Mesendoderm (in vitro differentiated cells): ENCODE results near the gene SPR.
A peak's percentile ranks its signal among the peaks of the same experiment; 100 is the strongest.

Experiments
- DNase-seq: peaks from one replicate; pipeline ENCODE4 v3.0.0; 2013
- H2AK5ac ChIP-seq: 2 replicates; pipeline ENCODE4 v1.6.1; 2013; ENCODE audit warnings: low read length, inconsistent platforms
- H2BK120ac ChIP-seq: 2 replicates; pipeline ENCODE4 v1.6.1; 2013; ENCODE audit warnings: low read depth, mild to moderate bottlenecking, low read length, moderate library complexity, mixed read lengths
- H2BK15ac ChIP-seq: replicated peaks from 2 replicates; pipeline ENCODE4 v1.6.1; 2013; ENCODE audit warnings: low read depth, mild to moderate bottlenecking, moderate library complexity
- H2BK5ac ChIP-seq: 2 replicates; pipeline ENCODE4 v1.6.1; 2013; ENCODE audit warnings: low read length, inconsistent platforms
- H3K18ac ChIP-seq: 2 replicates; pipeline ENCODE4 v1.6.1; 2013; ENCODE audit warnings: mild to moderate bottlenecking, low read length, mixed read lengths
- H3K23ac ChIP-seq: one replicate; pipeline ENCODE4 v1.6.1; 2013; ENCODE audit warnings: low read length
- H3K27ac ChIP-seq: 2 replicates; pipeline ENCODE4 v1.5.1; 2013; ENCODE audit warnings: low read depth, mild to moderate bottlenecking, inconsistent platforms, low read length, moderate library complexity
- H3K27me3 ChIP-seq: 2 replicates; pipeline ENCODE4 v1.6.1; 2013; ENCODE audit warnings: low read length, control low read depth, mild to moderate bottlenecking, inconsistent platforms; ENCODE audit not compliant: insufficient read depth, poor library complexity
- H3K36me3 ChIP-seq: 2 replicates; pipeline ENCODE4 v1.6.1; 2013; ENCODE audit warnings: low read length, inconsistent platforms; ENCODE audit not compliant: control insufficient read depth, insufficient read depth
- H3K4ac ChIP-seq: one replicate; pipeline ENCODE4 v1.6.1; 2013; ENCODE audit warnings: low read depth, mild to moderate bottlenecking, low read length, moderate library complexity
- H3K4me1 ChIP-seq: 2 replicates; pipeline ENCODE4 v1.6.1; 2013; ENCODE audit warnings: low read depth, low read length, inconsistent platforms; ENCODE audit not compliant: control insufficient read depth
- H3K4me2 ChIP-seq: 2 replicates; pipeline ENCODE4 v1.6.1; 2013; ENCODE audit warnings: low read length
- H3K4me3 ChIP-seq: 2 replicates; pipeline ENCODE4 v1.5.1; 2013; ENCODE audit warnings: mild to moderate bottlenecking, low read length
- H3K56ac ChIP-seq: one replicate; pipeline ENCODE4 v1.6.1; 2013; ENCODE audit warnings: low read length
- H3K79me1 ChIP-seq: 2 replicates; pipeline ENCODE4 v1.6.1; 2013; ENCODE audit warnings: low read length, inconsistent platforms
- H3K79me2 ChIP-seq: 2 replicates; pipeline ENCODE4 v1.6.1; 2013; ENCODE audit warnings: mild to moderate bottlenecking, low read length; ENCODE audit not compliant: control insufficient read depth, insufficient read depth
- H3K9ac ChIP-seq: 2 replicates; pipeline ENCODE4 v1.6.1; 2013; ENCODE audit warnings: low read length, inconsistent platforms
- H4K5ac ChIP-seq: one replicate; pipeline ENCODE4 v1.6.1; 2013; ENCODE audit warnings: low read length
- H4K8ac ChIP-seq: one replicate; pipeline ENCODE4 v1.6.1; 2013; ENCODE audit warnings: low read depth, mild to moderate bottlenecking, control low read depth, low read length, moderate library complexity
- WGBS: extraction: QIAGEN DNeasy Blood & Tissue Kit; methylation state at CpG from one replicate; pipeline ENCODE4 v1.1.7; 2013; ENCODE audit warnings: low lambda C conversion rate, missing lambda C conversion rate; ENCODE audit not compliant: insufficient coverage; ENCODE audit errors: extremely low coverage; 5-methylcytosine and 5-hydroxymethylcytosine counted together

The SPR gene

DNA sequence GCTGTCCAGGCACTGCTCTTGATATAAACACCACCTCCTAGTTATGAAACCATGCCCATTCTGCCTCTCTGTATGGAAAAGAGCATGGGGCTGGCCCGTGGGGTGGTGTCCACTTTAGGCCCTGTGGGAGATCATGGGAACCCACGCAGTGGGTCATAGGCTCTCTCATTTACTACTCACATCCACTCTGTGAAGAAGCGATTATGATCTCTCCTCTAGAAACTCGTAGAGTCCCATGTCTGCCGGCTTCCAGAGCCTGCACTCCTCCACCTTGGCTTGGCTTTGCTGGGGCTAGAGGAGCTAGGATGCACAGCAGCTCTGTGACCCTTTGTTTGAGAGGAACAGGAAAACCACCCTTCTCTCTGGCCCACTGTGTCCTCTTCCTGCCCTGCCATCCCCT is 46.0 kb downstream of the SPR start:
- no peak overlapping the region for H4K5ac ChIP-seq
- no peak overlapping the region for H4K8ac ChIP-seq
- peaks cover 10% of the 10 kb centered on the region for H3K27me3 ChIP-seq
- H3K56ac ChIP-seq: no peak overlapping the region
- no peaks in the 10 kb centered on the region for H3K79me2 ChIP-seq
- H3K18ac ChIP-seq: no peak overlapping the region
- no peak overlapping the region for H3K27ac ChIP-seq
- H3K79me1 ChIP-seq: no peaks in the 10 kb centered on the region
- H3K4me1 ChIP-seq: no peaks in the 10 kb centered on the region
- H3K23ac ChIP-seq: no peak overlapping the region
- H3K4ac ChIP-seq: no peak overlapping the region
- no peak overlapping the region for H3K4me2 ChIP-seq
- no peak overlapping the region for H2AK5ac ChIP-seq
- no peak overlapping the region for H3K4me3 ChIP-seq
- no CpG with 5 or more reads among the region's 5 CpGs for whole genome bisulfite sequencing
- no peak overlapping the region for H2BK120ac ChIP-seq
- H2BK15ac ChIP-seq: no peak overlapping the region
- no peak overlapping the region for H2BK5ac ChIP-seq
- no peaks in the 10 kb centered on the region for H3K36me3 ChIP-seq
- no peak overlapping the region for H3K9ac ChIP-seq
- DNase-seq: no peak

DNA sequence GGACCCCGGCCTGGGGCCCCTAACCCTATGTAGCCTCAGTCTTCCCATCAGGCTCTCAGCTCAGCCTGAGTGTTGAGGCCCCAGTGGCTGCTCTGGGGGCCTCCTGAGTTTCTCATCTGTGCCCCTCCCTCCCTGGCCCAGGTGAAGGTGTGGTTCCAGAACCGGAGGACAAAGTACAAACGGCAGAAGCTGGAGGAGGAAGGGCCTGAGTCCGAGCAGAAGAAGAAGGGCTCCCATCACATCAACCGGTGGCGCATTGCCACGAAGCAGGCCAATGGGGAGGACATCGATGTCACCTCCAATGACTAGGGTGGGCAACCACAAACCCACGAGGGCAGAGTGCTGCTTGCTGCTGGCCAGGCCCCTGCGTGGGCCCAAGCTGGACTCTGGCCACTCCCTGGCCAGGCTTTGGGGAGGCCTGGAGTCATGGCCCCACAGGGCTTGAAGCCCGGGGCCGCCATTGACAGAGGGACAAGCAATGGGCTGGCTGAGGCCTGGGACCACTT is 46.5 kb downstream of the SPR start:
- Histone ChIP-seq H2BK120ac (no peak overlapping the region), H3K79me2 (no peaks in the 10 kb centered on the region), H3K18ac (no peak overlapping the region), H3K27ac (no peak overlapping the region), H2BK5ac (no peak overlapping the region), H3K36me3 (no peaks in the 10 kb centered on the region), H3K4me1 (no peaks in the 10 kb centered on the region), H3K56ac (no peak overlapping the region), H3K27me3 (peaks cover 7% of the 10 kb centered on the region), H3K4me3 (no peak overlapping the region), H3K4ac (no peak overlapping the region), H4K5ac (no peak overlapping the region), H3K4me2 (no peak overlapping the region), H3K23ac (no peak overlapping the region), H2BK15ac (no peak overlapping the region), H3K9ac (no peak overlapping the region), H4K8ac (no peak overlapping the region), H2AK5ac (no peak overlapping the region), H3K79me1 (no peaks in the 10 kb centered on the region)
- no peak for DNase-seq
- no CpG with 5 or more reads among the region's 12 CpGs for WGBS

DNA sequence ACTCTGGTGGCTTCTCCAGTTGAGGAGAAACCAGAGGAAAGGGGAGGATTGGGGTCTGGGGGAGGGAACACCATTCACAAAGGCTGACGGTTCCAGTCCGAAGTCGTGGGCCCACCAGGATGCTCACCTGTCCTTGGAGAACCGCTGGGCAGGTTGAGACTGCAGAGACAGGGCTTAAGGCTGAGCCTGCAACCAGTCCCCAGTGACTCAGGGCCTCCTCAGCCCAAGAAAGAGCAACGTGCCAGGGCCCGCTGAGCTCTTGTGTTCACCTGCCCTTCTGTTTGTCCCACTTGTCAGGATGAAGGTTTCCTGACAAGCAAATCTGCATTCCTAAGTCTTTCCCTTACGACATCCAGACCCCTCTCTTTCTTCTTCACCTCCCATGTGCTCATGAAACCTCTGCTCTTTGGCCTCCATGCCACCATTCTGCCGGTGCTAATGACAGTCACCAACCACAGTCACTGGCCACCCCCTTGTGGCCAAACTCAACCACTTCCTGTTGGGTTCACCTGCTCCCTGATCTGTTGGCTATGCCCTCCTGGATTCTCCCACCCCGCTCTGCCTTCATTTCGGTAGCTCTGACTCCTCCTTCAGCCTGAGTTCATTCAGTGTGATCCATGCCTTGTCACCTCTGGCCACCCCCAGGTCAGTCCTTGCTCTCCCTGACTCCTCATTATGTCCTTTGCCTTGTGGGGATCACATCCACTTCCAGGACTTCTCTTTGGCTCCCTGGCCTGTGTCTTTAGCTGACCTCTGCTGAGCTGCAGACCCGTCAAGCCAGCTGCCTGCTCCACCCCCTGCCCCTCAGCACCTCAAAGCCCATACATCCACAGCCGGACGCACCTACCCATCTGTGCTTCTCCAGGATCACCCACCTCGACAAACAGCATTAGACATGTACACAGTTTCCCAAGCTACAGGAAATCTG is 47.7 kb downstream of the SPR start:
- Histone ChIP-seq H3K18ac (no peak overlapping the region), H3K79me2 (no peaks in the 10 kb centered on the region), H4K5ac (no peak overlapping the region), H3K4me3 (no peak overlapping the region), H3K79me1 (no peaks in the 10 kb centered on the region), H2BK15ac (no peak overlapping the region), H3K27ac (no peak overlapping the region), H2AK5ac (no peak overlapping the region), H2BK120ac (no peak overlapping the region), H3K27me3 (no peaks in the 10 kb centered on the region), H3K23ac (no peak overlapping the region), H3K4me2 (no peak overlapping the region), H3K4ac (no peak overlapping the region), H3K9ac (no peak overlapping the region), H2BK5ac (no peak overlapping the region), H3K36me3 (no peaks in the 10 kb centered on the region), H3K4me1 (no peaks in the 10 kb centered on the region), H4K8ac (no peak overlapping the region), H3K56ac (peak overlapping the region; percentile 7)
- WGBS: no CpG with 5 or more reads among the region's 14 CpGs
- DNase-seq: peak; percentile 81

DNA sequence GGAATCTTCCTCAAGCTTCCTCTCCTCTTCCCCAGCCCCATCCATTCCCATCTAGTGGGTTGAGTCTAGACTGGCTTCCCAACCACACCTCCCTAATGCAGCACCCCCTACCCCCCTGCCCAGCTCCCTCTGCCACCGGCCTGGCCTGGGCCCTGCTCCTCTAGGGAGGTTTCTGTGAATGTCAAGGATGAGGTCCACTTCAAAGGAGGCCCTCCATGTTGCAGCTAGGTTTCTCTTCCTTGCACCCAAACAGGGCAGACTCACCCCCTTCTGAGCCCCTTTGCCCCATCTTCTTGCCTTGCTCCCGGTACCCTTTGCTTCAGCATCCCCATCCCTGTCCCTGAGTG is 48.4 kb downstream of the SPR start:
- Histone ChIP-seq H3K4me2 (no peak overlapping the region), H3K27me3 (no peaks in the 10 kb centered on the region), H2BK5ac (no peak overlapping the region), H3K27ac (no peak overlapping the region), H3K4me3 (no peak overlapping the region), H2AK5ac (no peak overlapping the region), H3K56ac (no peak overlapping the region), H2BK15ac (no peak overlapping the region), H3K23ac (no peak overlapping the region), H3K79me2 (no peaks in the 10 kb centered on the region), H2BK120ac (no peak overlapping the region), H3K36me3 (no peaks in the 10 kb centered on the region), H3K4me1 (no peaks in the 10 kb centered on the region), H3K4ac (no peak overlapping the region), H3K9ac (no peak overlapping the region), H4K5ac (no peak overlapping the region), H4K8ac (no peak overlapping the region), H3K79me1 (no peaks in the 10 kb centered on the region), H3K18ac (no peak overlapping the region)
- no peak for DNase-seq
- no CpG with 5 or more reads among the region's 2 CpGs for WGBS

DNA sequence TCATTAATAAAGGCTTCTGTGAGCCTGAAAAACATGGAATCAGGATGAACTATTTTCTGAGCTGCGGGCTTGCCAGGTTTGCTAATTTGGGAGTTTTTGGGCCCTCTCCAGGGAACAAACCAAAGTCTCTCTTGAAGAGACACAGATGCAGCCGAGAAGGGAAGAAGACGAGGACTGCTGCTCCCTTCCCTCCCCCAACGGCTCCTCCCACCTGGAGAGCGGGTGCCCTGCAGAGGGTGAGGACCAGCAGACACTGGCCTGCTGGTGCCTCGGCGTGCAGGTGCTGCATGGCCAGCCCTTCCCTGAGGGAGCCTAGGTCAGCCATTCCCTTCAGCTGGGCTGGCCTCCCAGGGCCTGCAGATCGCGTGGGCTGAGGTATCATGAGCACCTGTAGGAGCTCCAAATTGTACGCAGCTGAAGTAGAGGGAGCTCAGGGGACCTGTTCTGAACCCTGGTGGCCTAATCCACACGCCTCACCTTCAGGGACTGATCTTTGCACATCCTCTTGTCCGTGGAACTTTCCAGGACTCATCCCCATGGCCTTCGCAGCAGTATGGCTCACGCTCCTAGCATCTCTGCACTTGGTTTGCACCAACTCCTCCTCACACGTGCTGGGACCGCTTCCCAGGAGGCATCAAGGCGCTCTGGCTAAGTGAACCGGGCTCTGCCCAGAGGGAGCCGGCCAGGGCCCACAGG is 49.6 kb downstream of the SPR start:
- WGBS: no CpG with 5 or more reads among the region's 19 CpGs
- Histone ChIP-seq H3K36me3 (no peaks in the 10 kb centered on the region), H3K4ac (no peak overlapping the region), H4K5ac (no peak overlapping the region), H3K27me3 (no peaks in the 10 kb centered on the region), H3K79me1 (no peaks in the 10 kb centered on the region), H2AK5ac (no peak overlapping the region), H3K23ac (no peak overlapping the region), H3K18ac (no peak overlapping the region), H3K4me2 (no peak overlapping the region), H3K9ac (no peak overlapping the region), H4K8ac (no peak overlapping the region), H2BK120ac (no peak overlapping the region), H3K27ac (no peak overlapping the region), H3K4me3 (no peak overlapping the region), H3K56ac (no peak overlapping the region), H3K79me2 (no peaks in the 10 kb centered on the region), H3K4me1 (no peaks in the 10 kb centered on the region), H2BK15ac (no peak overlapping the region), H2BK5ac (no peak overlapping the region)
- DNase-seq: no peak
